Endodermal cell (in vitro differentiated cells): ENCODE measurements around the gene MKS1. TPM values are rescaled to one million over a fixed set of nuclear protein-coding genes. Genes with fewer than 3 reads are reported as not detected.
A peak's percentile ranks its signal among the peaks of the same experiment; 100 is the strongest.

ENCODE experiments used
- DNase-seq: peaks from one replicate; pipeline ENCODE4 v3.0.0-alpha.2; 2017
- H3K27ac ChIP-seq: 2 replicates; pipeline ENCODE4 v1.5.1; 2013; ENCODE audit warnings: mild to moderate bottlenecking, low read depth, low read length, moderate library complexity
- H3K27me3 ChIP-seq: 2 replicates; pipeline ENCODE4 v1.6.1; 2013; ENCODE audit warnings: mild to moderate bottlenecking, low read length, moderate library complexity; ENCODE audit not compliant: insufficient read depth, control insufficient read depth, poor library complexity, severe bottlenecking
- H3K36me3 ChIP-seq: 2 replicates; pipeline ENCODE4 v1.7.0; 2013; ENCODE audit warnings: mild to moderate bottlenecking, low read length, moderate library complexity; ENCODE audit not compliant: control insufficient read depth, insufficient read depth
- H3K4me1 ChIP-seq: one replicate; pipeline ENCODE4 v1.7.0; 2013; ENCODE audit warnings: low read length; ENCODE audit not compliant: control insufficient read depth, insufficient read depth
- H3K4me3 ChIP-seq: 2 replicates; pipeline ENCODE4 v1.5.1; 2013; ENCODE audit warnings: mild to moderate bottlenecking, low read length, moderate library complexity
- H3K9ac ChIP-seq: 2 replicates; pipeline ENCODE4 v1.6.1; 2013; ENCODE audit warnings: mild to moderate bottlenecking, low read length, moderate library complexity; ENCODE audit not compliant: poor library complexity, severe bottlenecking; ENCODE audit errors: extremely low read depth
- H3K9me3 ChIP-seq: 2 replicates; pipeline ENCODE4 v1.6.1; 2013; ENCODE audit warnings: mild to moderate bottlenecking, low read length, moderate library complexity; ENCODE audit not compliant: control insufficient read depth
- H3K27ac Mint-ChIP-seq: 2 replicates; pipeline ENCODE4 v1.8.0; 2020; ENCODE audit warnings: mixed read lengths
- H3K27me3 Mint-ChIP-seq: 2 replicates; pipeline ENCODE4 v1.8.0; 2021; ENCODE audit warnings: mild to moderate bottlenecking, mixed read lengths; ENCODE audit not compliant: insufficient read depth
- H3K36me3 Mint-ChIP-seq: 2 replicates; pipeline ENCODE4 v1.8.0; 2020; ENCODE audit warnings: low read depth, mixed read lengths
- H3K4me1 Mint-ChIP-seq: 2 replicates; pipeline ENCODE4 v1.8.0; 2020; ENCODE audit warnings: mixed read lengths
- H3K4me3 Mint-ChIP-seq: 2 replicates; pipeline ENCODE4 v1.8.0; 2020; ENCODE audit warnings: mild to moderate bottlenecking, moderate library complexity, mixed read lengths
- H3K9me3 Mint-ChIP-seq: 2 replicates; pipeline ENCODE4 v1.8.0; 2020; ENCODE audit warnings: mild to moderate bottlenecking, mixed read lengths
- CTCF ChIP-seq: fragments of 200-600 bp; sonication (generic); conservative IDR thresholded peaks from 2 replicates; pipeline ENCODE4 v1.5.0; 2021; ENCODE audit warnings: antibody characterized with exemption, mild to moderate bottlenecking
- WGBS, 2 experiments: methylation state at CpG; one replicate each; pipeline versions ENCODE4 v1.1.5 to v1.1.7; 2013; ENCODE audit warnings: missing lambda C conversion rate in 2 of 2, mixed read lengths in 1 of 2; ENCODE audit not compliant: insufficient coverage in 1 of 2, insufficient read length in 1 of 2; 5-methylcytosine and 5-hydroxymethylcytosine counted together
- total RNA-seq, 2 donors: library from RNA; stranded (reverse); fragmentation: NEBNext Ultra II Directional in 1 of 2; extraction: Animal tissue kit (Norgen Biotek cat#: 25700) in 1 of 2; gene quantifications; 2 replicates in 1 of 2; 3 replicates in 1 of 2; pipeline ENCODE4 v1.2.1, GENCODE V29; 2021

MKS1 gene
- total RNA-seq, 2 donors from 2014 or later, result 31.8 to 32.2 TPM

- H3K27me3 ChIP-seq, result peaks cover 92% of the 10 kb centered on the region
- no peaks in the 10 kb centered on the region for H3K36me3 Mint-ChIP-seq
These were observed 27.2 kb upstream of the MKS1 start for GRCh38 chr17:58246104-58246740.

GRCh38 chr17:58245428-58246103 lies 26.5 kb upstream of the MKS1 start:
- H3K27me3 ChIP-seq, result peaks cover 92% of the 10 kb centered on the region
- H3K9me3 Mint-ChIP-seq, result peaks cover 9% of the 10 kb centered on the region

More at GRCh38 chr17:58246104-58246740, 27.2 kb upstream of the MKS1 start:
- Histone ChIP-seq H3K4me3 (no peak overlapping the region), H3K36me3 (no peaks in the 10 kb centered on the region), H3K9ac (no peak overlapping the region), H3K9me3 (no peaks in the 10 kb centered on the region), H3K4me1 (no peaks in the 10 kb centered on the region), H3K27ac (no peak overlapping the region)
- 82 to 90% methylated on average over 4 to 13 of the region's 13 CpGs for WGBS, 2 experiments
- Mint-ChIP-seq H3K9me3 (peaks cover 10% of the 10 kb centered on the region), H3K4me1 (no peaks in the 10 kb centered on the region), H3K27ac (no peak overlapping the region), H3K4me3 (no peak overlapping the region), H3K27me3 (peaks cover 97% of the 10 kb centered on the region)
- TF ChIP-seq CTCF, result no peak
- DNase-seq, result peak; percentile 43

GRCh38 chr17:58244963-58245362 lies 25.9 kb upstream of the MKS1 start:
- peaks cover 92% of the 10 kb centered on the region for H3K27me3 ChIP-seq
- no peaks in the 10 kb centered on the region for H3K36me3 ChIP-seq
- peaks cover 3% of the 10 kb centered on the region for H3K9me3 Mint-ChIP-seq
- H3K27ac Mint-ChIP-seq, result no peak overlapping the region
- H3K36me3 Mint-ChIP-seq, result no peaks in the 10 kb centered on the region
- DNase-seq, result no peak
- no peaks in the 10 kb centered on the region for H3K4me1 Mint-ChIP-seq
- H3K27ac ChIP-seq, result no peak overlapping the region
- H3K4me3 Mint-ChIP-seq, result no peak overlapping the region
- H3K4me3 ChIP-seq, result no peak overlapping the region
- no peaks in the 10 kb centered on the region for H3K4me1 ChIP-seq
- 91% methylated on average over 5 to 6 of the region's 6 CpGs for WGBS, 2 experiments
- H3K27me3 Mint-ChIP-seq, result peaks cover 96% of the 10 kb centered on the region
- no peaks in the 10 kb centered on the region for H3K9me3 ChIP-seq
- no peak overlapping the region for H3K9ac ChIP-seq
- TF ChIP-seq CTCF, result no peak

More at GRCh38 chr17:58245428-58246103, 26.5 kb upstream of the MKS1 start:
- Histone ChIP-seq H3K9ac (no peak overlapping the region), H3K27ac (no peak overlapping the region), H3K9me3 (no peaks in the 10 kb centered on the region), H3K4me3 (no peak overlapping the region), H3K36me3 (no peaks in the 10 kb centered on the region), H3K4me1 (no peaks in the 10 kb centered on the region)
- peak; percentile 45 for DNase-seq
- H3K27me3 Mint-ChIP-seq, result peaks cover 96% of the 10 kb centered on the region
- no peak overlapping the region for H3K4me3 Mint-ChIP-seq
- H3K36me3 Mint-ChIP-seq, result no peaks in the 10 kb centered on the region
- no peak overlapping the region for H3K27ac Mint-ChIP-seq
- TF ChIP-seq CTCF, result no peak
- no peaks in the 10 kb centered on the region for H3K4me1 Mint-ChIP-seq
- 78 to 82% methylated on average over 4 to 10 of the region's 10 CpGs for WGBS, 2 experiments
